ENCODE results near the gene CHD9.
"Not testable (repeated sequence)": the region's sequence is repeated elsewhere in the genome, so short reads cannot be mapped to it uniquely, and the experiment has no call there.

Gene CHD9

DNA sequence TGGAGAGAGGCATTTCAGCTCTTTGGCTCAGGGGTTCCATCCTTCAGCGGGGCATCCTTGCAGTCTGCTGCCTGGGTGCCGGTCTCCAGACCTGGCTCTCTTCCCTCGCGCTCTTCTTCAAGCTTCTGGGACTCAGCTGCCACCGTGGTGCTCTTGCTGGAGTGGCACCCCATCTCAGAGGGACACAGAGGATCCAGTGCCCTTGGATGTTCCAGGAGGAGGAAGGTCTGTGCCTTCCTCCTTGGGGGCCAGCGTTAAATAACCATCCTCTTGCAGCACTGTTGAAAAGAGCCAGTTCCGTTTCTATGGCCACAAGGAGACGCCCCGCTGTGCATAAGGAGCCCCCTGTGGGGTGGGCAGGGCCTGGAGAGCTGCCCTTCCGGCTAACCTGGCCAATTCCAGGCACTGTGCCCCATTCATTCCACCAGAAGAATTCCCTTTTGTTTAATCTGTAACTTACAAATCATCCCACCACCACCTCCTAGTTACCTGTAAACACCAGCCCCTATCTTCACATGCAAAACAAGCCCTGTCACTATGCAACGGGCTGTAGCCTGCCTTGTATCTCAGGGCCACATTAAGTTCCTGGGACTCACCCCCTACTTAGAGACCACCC lies 10.7 kb upstream of the CHD9 start:
- Histone ChIP-seq H3K9ac (ENCODE audit: low read length) (no peak overlapping the region), H3K36me3 (replicated peaks; ENCODE audit: insufficient read depth, low read length) (no peaks in the 10 kb centered on the region), H2AFZ (ENCODE audit: low read length) (no peak overlapping the region), H3K79me2 (ENCODE audit: low read length) (no peaks in the 10 kb centered on the region), H3K9me2 (replicated peaks; ENCODE audit: insufficient read depth, low read length) (no peaks in the 10 kb centered on the region), H3K27ac (ENCODE audit: low read length) (no peak overlapping the region), H3K4me3 (ENCODE audit: low read length) (no peak overlapping the region), H4K20me1 (ENCODE audit: insufficient read depth, low read length) (no peaks in the 10 kb centered on the region), H3F3A (ENCODE audit: insufficient read depth, low read length) (no peaks in the 10 kb centered on the region), H3K4me1 (ENCODE audit: low read length) (no peaks in the 10 kb centered on the region), H3K4me2 (ENCODE audit: low read depth, low read length) (no peak overlapping the region), H3K27me3 (replicated peaks; ENCODE audit: insufficient read depth, low read length) (no peaks in the 10 kb centered on the region), H3K9me3 (replicated peaks; ENCODE audit: insufficient read depth, low read length) (no peaks in the 10 kb centered on the region)
- TF ChIP-seq EZH2phosphoT487 (IDR thresholded peaks at IDR 0.05; ENCODE audit: low read length) (no peak), EZH2 (optimal IDR thresholded peaks at IDR 0.05; ENCODE audit: low read depth, low read length) (no peak), CTCF (IDR thresholded peaks at IDR 0.05; ENCODE audit: low read length) (no peak)
- DNase-seq, result no peak

DNA sequence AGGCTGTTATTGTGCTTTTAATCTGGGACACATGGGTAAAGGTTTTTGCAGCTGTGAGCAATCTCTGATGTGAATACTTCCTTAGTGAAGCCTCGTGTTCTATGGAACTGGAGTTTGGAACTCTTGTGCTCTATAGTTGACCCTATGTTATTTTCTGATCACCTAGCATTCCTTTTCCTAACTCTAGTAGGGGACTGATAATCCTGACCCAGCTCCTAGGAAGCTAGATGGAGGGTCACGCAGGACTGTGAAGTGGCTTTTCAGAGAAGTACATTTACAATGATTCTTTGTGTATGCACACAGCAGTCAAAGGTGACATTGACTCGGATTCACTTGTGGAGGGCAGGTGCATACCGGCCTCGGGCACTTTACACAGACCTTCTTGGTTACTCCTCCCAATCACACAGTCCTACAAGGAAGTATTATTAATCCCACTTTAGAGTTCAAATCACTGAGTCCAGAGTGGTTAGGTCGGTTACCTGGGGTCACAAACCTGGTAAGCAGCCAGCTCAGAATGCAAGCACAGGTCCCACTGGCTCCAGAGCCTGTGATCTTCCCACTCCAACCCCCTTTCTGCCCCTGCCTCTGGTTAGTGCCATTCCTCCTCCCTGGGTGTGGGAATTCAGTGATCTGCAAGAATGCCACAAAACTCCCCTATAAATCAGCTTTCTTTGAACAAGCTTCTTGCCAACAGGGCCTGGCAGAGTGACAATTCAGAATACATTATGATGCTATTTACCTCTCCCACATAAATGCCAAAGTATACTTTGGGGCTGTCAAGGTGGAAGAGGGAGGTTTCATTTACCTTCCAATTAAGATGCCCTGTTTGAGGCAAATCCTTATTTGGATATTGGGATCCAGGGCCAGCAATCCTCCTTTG lies 9.2 kb upstream of the CHD9 start:
- no peak overlapping the region for H2AFZ ChIP-seq (ENCODE audit: low read length)
- TF ChIP-seq CTCF (IDR thresholded peaks at IDR 0.05; ENCODE audit: low read length) (no peak), EZH2phosphoT487 (IDR thresholded peaks at IDR 0.05; ENCODE audit: low read length) (no peak), EZH2 (optimal IDR thresholded peaks at IDR 0.05; ENCODE audit: low read depth, low read length) (no peak)
- no peak overlapping the region for H3K9ac ChIP-seq (ENCODE audit: low read length)
- H3K4me1 ChIP-seq (ENCODE audit: low read length), result no peaks in the 10 kb centered on the region
- H3K9me2 ChIP-seq (replicated peaks; ENCODE audit: insufficient read depth, low read length), result no peaks in the 10 kb centered on the region
- H3K4me2 ChIP-seq (ENCODE audit: low read depth, low read length), result no peak overlapping the region
- no peaks in the 10 kb centered on the region for H3K27me3 ChIP-seq (replicated peaks; ENCODE audit: insufficient read depth, low read length)
- H3K36me3 ChIP-seq (replicated peaks; ENCODE audit: insufficient read depth, low read length), result no peaks in the 10 kb centered on the region
- no peak for DNase-seq
- H3K4me3 ChIP-seq (ENCODE audit: low read length), result no peak overlapping the region
- no peaks in the 10 kb centered on the region for H3K9me3 ChIP-seq (replicated peaks; ENCODE audit: insufficient read depth, low read length)
- H3K27ac ChIP-seq (ENCODE audit: low read length), result no peak overlapping the region
- no peaks in the 10 kb centered on the region for H3K79me2 ChIP-seq (ENCODE audit: low read length)
- no peaks in the 10 kb centered on the region for H3F3A ChIP-seq (ENCODE audit: insufficient read depth, low read length)
- no peaks in the 10 kb centered on the region for H4K20me1 ChIP-seq (ENCODE audit: insufficient read depth, low read length)

DNA sequence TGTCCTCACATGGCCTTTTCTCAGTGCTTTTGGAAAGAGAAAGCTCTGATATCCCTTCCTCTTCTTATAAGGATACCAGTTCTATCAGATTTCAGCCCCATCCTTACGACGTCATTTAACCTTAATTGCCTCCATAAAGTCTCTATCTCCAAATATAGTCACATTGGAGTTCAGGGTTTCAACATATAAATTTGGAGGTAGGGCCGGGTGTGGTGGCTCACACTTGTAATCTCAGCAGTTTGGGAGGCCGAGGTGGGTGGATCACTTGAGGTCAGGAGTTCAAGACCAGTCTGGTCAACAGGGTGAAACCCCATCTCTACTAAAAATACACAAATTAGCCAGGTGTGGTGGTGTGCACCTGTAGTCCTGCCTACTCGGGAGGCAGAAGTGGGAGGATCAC lies 7.3 kb upstream of the CHD9 start:
- H3K79me2 ChIP-seq (ENCODE audit: low read length); H3K27me3 ChIP-seq (replicated peaks; ENCODE audit: insufficient read depth, low read length); H2AFZ ChIP-seq (ENCODE audit: low read length); H3K4me3 ChIP-seq (ENCODE audit: low read length); H3K27ac ChIP-seq (ENCODE audit: low read length); H3K4me2 ChIP-seq (ENCODE audit: low read depth, low read length); DNase-seq; H3K9ac ChIP-seq (ENCODE audit: low read length); H3K9me3 ChIP-seq (replicated peaks; ENCODE audit: insufficient read depth, low read length); H3K9me2 ChIP-seq (replicated peaks; ENCODE audit: insufficient read depth, low read length); H3F3A ChIP-seq (ENCODE audit: insufficient read depth, low read length); H4K20me1 ChIP-seq (ENCODE audit: insufficient read depth, low read length); H3K36me3 ChIP-seq (replicated peaks; ENCODE audit: insufficient read depth, low read length); H3K4me1 ChIP-seq (ENCODE audit: low read length): not testable (repeated sequence)

All from MM.1S (cell line).